ACC112 (cell line): ENCODE measurements around the gene IPCEF1.

Experiments used
- H2AFZ ChIP-seq: fragments of 200-600 bp; sonication (generic); one replicate; pipeline ENCODE4 v1.6.0; 2017; ENCODE audit warnings: antibody characterized with exemption, low read length; ENCODE audit not compliant: unreplicated experiment
- H3K27ac ChIP-seq: fragments of 200-600 bp; sonication (generic); 2 replicates; pipeline ENCODE4 v1.5.1; 2014; ENCODE audit warnings: low read depth, mild to moderate bottlenecking, antibody characterized with exemption, low read length, moderate library complexity
- H3K27me3 ChIP-seq: fragments of 200-600 bp; sonication (generic); 2 replicates; pipeline ENCODE4 v1.6.1; 2014; ENCODE audit warnings: mild to moderate bottlenecking, antibody characterized with exemption, low read length, moderate library complexity, mixed read lengths; ENCODE audit not compliant: insufficient read depth
- H3K36me3 ChIP-seq: fragments of 200-600 bp; sonication (generic); 2 replicates; pipeline ENCODE4 v1.6.1; 2016; ENCODE audit warnings: mild to moderate bottlenecking, antibody characterized with exemption, low read length, moderate library complexity, mixed read lengths; ENCODE audit not compliant: insufficient read depth
- H3K4me1 ChIP-seq: fragments of 200-600 bp; sonication (generic); one replicate; pipeline ENCODE4 v1.6.1; 2016; ENCODE audit warnings: low read length, mixed read lengths; ENCODE audit not compliant: insufficient read depth, unreplicated experiment, control insufficient read depth
- H3K4me3 ChIP-seq: fragments of 200-600 bp; sonication (generic); 2 replicates; pipeline ENCODE4 v1.5.1; 2014; ENCODE audit warnings: mild to moderate bottlenecking, low read depth, low read length
- H3K79me2 ChIP-seq: fragments of 200-600 bp; sonication (generic); one replicate; pipeline ENCODE4 v1.6.0; 2016; ENCODE audit warnings: low read length; ENCODE audit not compliant: control insufficient read depth, unreplicated experiment, insufficient read depth

The IPCEF1 gene

DNA sequence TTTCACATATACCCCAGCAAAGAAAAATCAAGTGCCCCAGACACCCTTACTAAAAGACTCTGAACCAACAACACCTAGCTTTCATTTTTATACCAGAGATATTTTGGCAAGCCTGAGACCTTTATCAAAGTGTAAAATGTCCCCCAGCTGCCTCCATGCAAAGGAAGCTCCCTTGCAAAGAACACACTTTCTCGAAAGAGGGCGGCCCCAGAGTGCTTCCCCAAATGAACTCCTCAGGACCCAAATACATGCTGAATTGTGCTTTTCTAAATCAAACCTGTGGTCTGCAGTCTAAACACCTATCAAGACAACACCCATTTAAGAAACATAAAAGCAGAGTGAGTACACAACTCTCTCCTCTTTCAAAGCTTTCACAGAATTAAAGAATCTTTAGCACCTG is 490 bp downstream of the IPCEF1 start:
- Histone ChIP-seq H3K27me3 (no peaks in the 10 kb centered on the region), H3K4me3 (no peak overlapping the region), H3K79me2 (no peaks in the 10 kb centered on the region), H3K27ac (no peak overlapping the region), H3K36me3 (no peaks in the 10 kb centered on the region), H2AFZ (no peak overlapping the region), H3K4me1 (no peaks in the 10 kb centered on the region)

DNA sequence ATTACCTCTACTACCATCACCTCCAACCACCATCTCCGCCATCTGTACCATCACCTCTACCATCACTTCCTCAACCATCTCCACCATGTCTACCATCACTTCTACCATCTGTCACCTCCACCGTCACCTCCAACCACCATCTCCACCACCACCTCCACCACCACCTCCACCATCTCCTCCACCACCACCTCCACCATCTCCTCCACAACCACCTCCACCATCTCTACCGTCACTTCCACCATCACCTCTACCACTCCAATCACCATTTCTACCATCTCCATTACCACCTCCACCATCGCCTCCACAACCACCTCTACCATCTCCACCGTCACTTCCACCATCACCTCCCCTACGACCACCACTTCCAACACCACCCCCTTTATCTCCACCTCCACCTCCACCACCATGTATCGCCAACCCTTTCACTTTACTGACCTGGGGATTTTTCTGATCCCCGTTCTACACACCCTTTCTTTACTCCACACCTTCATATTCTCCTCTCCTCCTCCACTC is 2.3 kb downstream of the IPCEF1 start:
- Histone ChIP-seq H3K79me2 (no peaks in the 10 kb centered on the region), H3K4me3 (no peak overlapping the region), H3K4me1 (no peaks in the 10 kb centered on the region), H2AFZ (no peak overlapping the region), H3K36me3 (no peaks in the 10 kb centered on the region), H3K27ac (no peak overlapping the region), H3K27me3 (no peaks in the 10 kb centered on the region)

DNA sequence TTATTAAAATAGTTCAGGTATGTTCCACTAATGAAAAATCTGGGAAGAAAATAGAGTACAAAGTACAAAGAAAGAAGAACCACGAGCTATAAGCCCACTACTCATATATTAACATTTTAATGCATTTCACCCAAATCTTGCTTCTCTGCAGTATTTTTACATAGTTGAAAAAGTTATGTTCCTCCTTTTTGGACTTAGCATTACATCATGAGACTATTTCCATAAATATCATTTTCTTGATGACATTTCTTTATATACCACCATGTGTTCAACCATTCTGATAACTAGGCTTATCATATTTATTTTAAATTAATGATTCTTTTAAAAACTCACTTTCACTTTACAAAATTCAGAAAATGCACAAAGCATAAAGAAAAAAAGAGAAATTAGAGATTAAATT is 3.0 kb downstream of the IPCEF1 start:
- Histone ChIP-seq H2AFZ (no peak overlapping the region), H3K4me3 (no peak overlapping the region), H3K36me3 (no peaks in the 10 kb centered on the region), H3K27me3 (no peaks in the 10 kb centered on the region), H3K79me2 (no peaks in the 10 kb centered on the region), H3K27ac (no peak overlapping the region), H3K4me1 (no peaks in the 10 kb centered on the region)

DNA sequence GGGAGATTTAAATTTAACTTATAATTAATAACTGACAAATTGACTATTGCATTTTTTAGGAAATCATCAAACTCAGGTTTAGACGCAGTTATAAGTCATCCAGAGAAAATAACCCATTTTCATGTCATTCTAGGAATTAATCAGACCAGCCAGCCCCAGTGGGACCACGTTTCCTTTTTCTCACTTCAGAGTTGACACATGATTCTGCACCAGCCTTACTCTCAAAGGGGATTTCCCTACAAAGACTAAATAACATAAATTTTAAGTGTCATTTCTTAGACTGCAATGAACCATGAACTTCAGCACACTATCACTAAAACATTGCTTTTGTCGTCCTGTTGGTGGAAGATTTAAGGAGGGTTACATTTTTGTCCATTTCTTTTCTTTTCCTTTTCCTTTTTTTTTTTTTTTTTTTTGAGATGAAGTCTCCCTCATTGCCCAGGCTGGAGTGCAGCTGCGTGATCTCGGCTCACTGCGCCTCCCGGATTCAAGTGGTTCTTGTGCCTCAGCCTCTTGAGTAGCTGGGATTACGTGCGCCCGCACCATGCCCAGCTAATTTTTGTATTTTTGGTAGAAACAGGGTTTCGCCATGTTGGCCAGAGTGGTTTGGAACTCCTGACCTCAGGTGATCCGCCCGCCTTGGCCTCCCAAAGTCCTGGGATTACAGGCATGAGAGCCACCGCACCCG is 3.6 kb downstream of the IPCEF1 start:
- Histone ChIP-seq H3K27me3 (peaks cover 2% of the 10 kb centered on the region; the same call in 1 of the 2 replicates), H3K79me2 (no peaks in the 10 kb centered on the region), H3K27ac (no peak overlapping the region), H3K4me3 (no peak overlapping the region), H3K4me1 (no peaks in the 10 kb centered on the region), H2AFZ (no peak overlapping the region), H3K36me3 (no peaks in the 10 kb centered on the region)

DNA sequence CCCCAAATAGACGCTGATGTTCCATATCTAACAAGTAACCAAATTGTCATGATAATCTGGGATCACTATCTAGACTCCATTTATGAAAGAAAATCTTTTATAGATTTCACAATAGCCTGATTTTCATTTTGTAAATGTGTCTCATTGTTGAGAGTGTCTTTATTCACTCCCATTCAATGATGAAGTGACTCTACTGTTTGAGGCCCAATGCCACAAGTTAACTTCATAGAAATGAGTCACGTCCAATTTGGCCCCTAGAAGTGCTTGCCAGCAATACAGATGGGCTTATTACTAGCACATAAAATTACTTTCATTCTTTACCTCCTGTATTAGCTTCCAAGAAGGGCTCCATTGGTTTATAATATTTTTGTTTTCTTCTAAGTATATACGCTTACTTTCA is 6.3 kb downstream of the IPCEF1 start:
- no peak overlapping the region for H3K4me3 ChIP-seq
- no peak overlapping the region for H3K27ac ChIP-seq
- H2AFZ ChIP-seq: no peak overlapping the region
- no peaks in the 10 kb centered on the region for H3K36me3 ChIP-seq
- peaks cover 9% of the 10 kb centered on the region; the same call in 1 of the 2 replicates for H3K27me3 ChIP-seq
- no peaks in the 10 kb centered on the region for H3K79me2 ChIP-seq
- no peaks in the 10 kb centered on the region for H3K4me1 ChIP-seq

DNA sequence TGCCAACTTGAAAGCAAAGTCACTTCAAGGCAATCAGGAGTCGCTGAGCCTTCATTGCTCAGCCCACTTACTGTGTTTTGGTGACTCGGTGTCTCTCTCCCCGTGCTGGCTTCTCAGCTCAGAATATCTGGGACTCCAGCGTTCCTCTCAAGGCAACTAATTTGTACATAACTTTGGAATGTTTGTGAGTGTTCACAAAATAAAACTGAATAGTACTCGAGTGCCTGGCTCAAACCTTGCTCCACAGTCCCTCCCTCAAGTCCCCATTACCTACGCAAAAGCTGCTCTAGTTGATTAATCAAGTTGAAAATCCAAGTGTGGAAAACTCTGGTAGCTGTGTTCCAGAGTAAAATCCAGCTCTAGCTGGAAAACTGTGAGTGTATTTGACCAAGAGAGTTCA is 8.6 kb downstream of the IPCEF1 start:
- no peak overlapping the region for H3K4me3 ChIP-seq
- H2AFZ ChIP-seq: no peak overlapping the region
- no peaks in the 10 kb centered on the region for H3K36me3 ChIP-seq
- no peaks in the 10 kb centered on the region for H3K4me1 ChIP-seq
- H3K79me2 ChIP-seq: no peaks in the 10 kb centered on the region
- H3K27me3 ChIP-seq: peaks cover 9% of the 10 kb centered on the region; the same call in 1 of the 2 replicates
- no peak overlapping the region for H3K27ac ChIP-seq

DNA sequence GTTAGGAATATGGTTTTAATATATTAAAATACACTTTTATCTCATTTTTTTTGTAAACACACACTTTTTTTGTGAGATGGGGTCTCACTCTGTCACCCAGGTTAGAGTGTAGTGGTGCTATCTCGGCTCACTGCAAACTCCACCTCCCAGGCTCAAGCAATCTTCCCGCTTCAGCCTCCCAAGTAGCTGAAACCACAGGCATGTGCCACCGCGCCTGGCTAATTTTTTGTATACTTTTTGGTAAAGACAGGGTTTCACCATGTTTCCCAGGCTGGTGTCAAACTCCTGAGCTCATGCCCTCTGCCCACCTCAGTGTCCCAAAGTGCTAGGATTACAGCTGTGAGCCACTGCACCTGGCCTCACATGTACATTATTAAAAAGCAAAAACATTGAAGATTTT is 10.8 kb downstream of the IPCEF1 start:
- H3K27ac ChIP-seq: no peak overlapping the region
- no peaks in the 10 kb centered on the region for H3K36me3 ChIP-seq
- peaks cover 9% of the 10 kb centered on the region; the same call in 1 of the 2 replicates for H3K27me3 ChIP-seq

DNA sequence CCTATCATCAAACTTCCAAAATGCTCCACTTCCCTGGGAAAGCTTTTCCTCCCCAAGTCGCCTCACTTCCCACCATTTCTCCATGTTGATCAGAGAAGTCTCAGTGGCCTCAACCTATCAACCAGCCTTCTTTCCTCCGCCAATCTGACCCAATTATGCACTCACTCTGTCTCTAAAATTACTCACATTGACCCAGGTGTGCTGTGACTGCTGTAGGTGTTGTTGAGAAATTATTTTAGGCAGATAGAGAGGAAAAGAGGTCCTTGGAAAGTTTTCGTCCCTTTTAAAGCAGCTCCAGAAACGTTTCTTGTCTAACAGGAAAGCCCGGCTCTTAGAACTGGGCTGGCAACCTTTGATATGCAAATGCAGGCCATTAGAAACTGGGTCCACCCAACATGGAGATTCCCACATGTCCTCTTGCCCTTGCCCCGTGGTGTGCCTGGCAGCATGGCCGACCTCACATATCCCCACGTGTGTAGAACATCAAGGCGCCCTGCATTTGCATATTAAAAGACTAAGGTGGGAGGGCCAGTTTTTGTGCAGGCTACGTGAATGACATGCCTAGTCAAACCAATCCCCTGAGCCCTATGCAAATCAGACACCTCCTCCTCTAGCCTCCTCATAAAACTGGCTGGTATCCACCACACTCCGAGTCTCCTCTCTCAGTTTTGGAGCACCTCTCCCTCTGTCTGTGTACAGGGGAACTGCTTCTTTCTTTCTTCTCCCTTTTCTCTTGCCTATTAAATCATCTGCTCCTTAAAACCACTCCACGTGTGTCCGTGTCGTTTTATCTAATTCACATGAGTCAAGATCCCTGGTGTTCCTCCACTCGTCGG is 12.9 kb downstream of the IPCEF1 start:
- H3K79me2 ChIP-seq: no peaks in the 10 kb centered on the region
- H3K27ac ChIP-seq: no peak overlapping the region
- H2AFZ ChIP-seq: no peak overlapping the region
- H3K4me1 ChIP-seq: no peaks in the 10 kb centered on the region
- H3K36me3 ChIP-seq: no peaks in the 10 kb centered on the region
- H3K27me3 ChIP-seq: peaks cover 9% of the 10 kb centered on the region; the same call in 1 of the 2 replicates
- no peak overlapping the region for H3K4me3 ChIP-seq

More for the DNA sequence above, 10.8 kb downstream of the IPCEF1 start:
- no peak overlapping the region for H3K4me3 ChIP-seq
- H3K79me2 ChIP-seq: no peaks in the 10 kb centered on the region
- no peak overlapping the region for H2AFZ ChIP-seq
- no peaks in the 10 kb centered on the region for H3K4me1 ChIP-seq

DNA sequence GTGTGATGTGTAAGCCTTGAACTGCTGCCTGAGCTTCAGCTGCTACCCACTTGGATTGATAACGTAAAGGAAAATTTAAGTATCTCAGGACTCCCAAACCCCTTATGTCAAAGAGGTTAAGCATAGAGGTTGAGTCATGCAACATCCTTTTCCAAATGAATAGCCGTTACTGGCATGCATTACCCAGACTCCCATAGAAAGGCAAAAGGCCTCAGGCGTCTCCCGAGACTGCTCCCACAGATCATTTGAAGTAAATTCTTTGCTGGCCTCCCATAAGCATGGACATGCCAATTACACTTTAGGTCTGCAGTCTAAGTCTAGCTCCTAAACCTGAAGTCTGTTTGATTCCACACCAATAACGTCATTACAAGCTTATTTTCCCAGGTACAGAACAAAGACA is 14.7 kb downstream of the IPCEF1 start:
- no peak overlapping the region for H3K4me3 ChIP-seq
- peaks cover under 1% of the 10 kb centered on the region; the same call in 1 of the 2 replicates for H3K27me3 ChIP-seq
- no peak overlapping the region for H2AFZ ChIP-seq
- H3K36me3 ChIP-seq: no peaks in the 10 kb centered on the region
- H3K4me1 ChIP-seq: no peaks in the 10 kb centered on the region
- H3K79me2 ChIP-seq: no peaks in the 10 kb centered on the region
- no peak overlapping the region for H3K27ac ChIP-seq

DNA sequence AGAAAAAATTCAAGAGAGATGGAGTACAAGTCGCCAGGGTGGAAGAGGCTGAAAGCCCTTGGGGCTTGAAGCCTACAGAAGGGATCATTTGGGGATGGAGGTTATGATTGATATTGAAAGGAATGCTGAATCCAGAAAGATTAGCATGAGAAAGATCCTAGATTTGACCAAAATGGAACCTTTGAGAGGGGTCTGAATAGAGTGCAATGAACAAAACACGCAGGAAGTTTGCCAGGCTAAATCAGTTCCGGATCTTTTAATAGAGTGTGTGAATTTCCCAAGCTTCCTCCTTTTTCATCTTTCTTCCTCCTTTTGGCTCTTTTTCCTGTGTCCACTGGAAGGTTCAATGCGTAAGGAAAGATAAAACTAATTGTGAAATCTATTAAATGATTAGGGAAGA is 15.3 kb downstream of the IPCEF1 start:
- H3K79me2 ChIP-seq: no peaks in the 10 kb centered on the region
- H3K27me3 ChIP-seq: no peaks in the 10 kb centered on the region
- H3K36me3 ChIP-seq: no peaks in the 10 kb centered on the region
- no peak overlapping the region for H3K27ac ChIP-seq
- no peak overlapping the region for H3K4me3 ChIP-seq
- no peak overlapping the region for H2AFZ ChIP-seq
- no peaks in the 10 kb centered on the region for H3K4me1 ChIP-seq
